GM21360 (cell line): Measurements from ENCODE around the gene CYP20A1.
"Not testable (repeated sequence)": the region's sequence is repeated elsewhere in the genome, so short reads cannot be mapped to it uniquely, and the experiment has no call there.

Experiments
- ATAC-seq: cut with Tn5 transposase; IDR thresholded peaks from one replicate; pipeline ENCODE4 v1.9.1; 2021; ENCODE audit warnings: mild to moderate bottlenecking, moderate library complexity; ENCODE audit not compliant: unreplicated experiment

The CYP20A1 gene, protein sequence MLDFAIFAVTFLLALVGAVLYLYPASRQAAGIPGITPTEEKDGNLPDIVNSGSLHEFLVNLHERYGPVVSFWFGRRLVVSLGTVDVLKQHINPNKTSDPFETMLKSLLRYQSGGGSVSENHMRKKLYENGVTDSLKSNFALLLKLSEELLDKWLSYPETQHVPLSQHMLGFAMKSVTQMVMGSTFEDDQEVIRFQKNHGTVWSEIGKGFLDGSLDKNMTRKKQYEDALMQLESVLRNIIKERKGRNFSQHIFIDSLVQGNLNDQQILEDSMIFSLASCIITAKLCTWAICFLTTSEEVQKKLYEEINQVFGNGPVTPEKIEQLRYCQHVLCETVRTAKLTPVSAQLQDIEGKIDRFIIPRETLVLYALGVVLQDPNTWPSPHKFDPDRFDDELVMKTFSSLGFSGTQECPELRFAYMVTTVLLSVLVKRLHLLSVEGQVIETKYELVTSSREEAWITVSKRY

DNA sequence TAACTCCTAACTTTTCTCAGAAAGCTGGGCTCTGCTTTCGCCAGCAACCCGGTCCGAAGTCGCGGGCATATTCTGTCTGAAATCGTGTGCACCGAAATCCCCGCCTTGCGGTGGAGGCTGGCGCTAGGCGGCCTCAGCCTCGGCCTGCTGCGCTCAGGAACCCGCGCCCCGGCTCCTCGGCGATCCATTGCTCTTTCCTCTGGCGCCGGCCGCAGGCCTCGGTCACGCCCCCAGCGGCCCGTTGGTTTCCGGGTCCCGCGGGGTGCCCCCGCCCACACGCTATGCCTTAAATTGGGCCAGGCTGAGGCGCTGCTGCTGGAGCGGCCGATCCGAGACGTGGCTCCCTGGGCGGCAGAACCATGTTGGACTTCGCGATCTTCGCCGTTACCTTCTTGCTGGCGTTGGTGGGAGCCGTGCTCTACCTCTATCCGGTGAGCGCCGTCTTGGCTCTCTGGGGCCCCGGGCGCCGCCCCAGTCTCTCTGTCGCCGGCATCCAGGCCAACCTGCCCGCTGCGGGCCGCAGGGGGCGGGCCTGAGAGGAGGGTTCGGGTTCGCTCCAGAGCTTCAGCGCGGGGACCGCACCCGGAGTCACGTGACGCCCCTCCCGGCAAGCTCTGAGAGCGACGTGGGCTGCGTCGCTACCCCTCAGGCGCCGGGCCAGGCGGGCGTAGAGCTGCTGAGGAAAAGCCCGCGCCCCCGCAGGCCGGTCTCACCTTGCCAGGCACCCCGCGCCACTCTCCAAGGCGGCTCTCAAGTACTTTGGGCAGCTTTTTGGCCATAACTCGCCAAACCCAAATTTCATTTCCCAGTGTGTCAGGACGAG, at the start of gene CYP20A1:
CYP20A1 (plus strand) TSS at position 315 of the 823 bp plus-strand sequence; CDS start at position 360, 45 bp downstream.
- ATAC-seq: peak; percentile 85

GRCh38 chr2:203190547-203190946, 48.3 kb upstream of the CYP20A1 start:
- not testable (repeated sequence) for ATAC-seq

DNA sequence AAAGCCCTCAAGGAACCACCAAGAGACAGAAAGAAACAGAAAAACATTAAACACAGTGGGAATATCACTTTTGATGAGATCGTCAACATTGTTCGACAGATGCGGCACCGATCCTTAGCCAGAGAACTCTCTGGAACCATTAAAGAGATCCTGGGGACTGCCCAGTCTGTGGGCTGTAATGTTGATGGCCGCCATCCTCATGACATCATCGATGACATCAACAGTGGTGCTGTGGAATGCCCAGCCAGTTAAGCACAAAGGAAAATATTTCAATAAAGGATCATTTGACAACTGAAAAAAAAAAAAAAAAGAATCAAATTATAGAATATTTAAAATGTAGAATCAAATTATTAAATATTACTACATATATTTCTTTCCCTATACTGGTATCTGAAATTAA, 47.8 kb upstream of the CYP20A1 start:
- ATAC-seq: not testable (repeated sequence)

DNA sequence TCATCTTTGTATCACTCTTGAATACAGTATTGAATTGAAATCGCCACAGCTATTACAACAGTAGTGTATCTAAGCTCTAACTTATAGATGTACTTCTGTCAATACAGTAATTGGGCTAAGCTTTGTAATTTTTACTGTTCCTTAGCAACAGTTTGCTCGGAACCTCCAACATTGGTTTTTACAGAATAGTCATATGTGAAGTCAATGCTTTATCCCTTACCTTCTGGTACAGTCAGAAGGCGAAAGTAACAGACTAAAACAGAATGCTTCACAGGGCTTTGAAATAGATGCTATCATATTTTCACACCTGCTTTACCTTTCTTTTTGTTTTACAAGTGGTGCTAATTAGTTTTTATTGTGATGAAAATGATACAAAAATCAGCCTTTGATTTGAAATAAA, 46.9 kb upstream of the CYP20A1 start:
- no peak for ATAC-seq

DNA sequence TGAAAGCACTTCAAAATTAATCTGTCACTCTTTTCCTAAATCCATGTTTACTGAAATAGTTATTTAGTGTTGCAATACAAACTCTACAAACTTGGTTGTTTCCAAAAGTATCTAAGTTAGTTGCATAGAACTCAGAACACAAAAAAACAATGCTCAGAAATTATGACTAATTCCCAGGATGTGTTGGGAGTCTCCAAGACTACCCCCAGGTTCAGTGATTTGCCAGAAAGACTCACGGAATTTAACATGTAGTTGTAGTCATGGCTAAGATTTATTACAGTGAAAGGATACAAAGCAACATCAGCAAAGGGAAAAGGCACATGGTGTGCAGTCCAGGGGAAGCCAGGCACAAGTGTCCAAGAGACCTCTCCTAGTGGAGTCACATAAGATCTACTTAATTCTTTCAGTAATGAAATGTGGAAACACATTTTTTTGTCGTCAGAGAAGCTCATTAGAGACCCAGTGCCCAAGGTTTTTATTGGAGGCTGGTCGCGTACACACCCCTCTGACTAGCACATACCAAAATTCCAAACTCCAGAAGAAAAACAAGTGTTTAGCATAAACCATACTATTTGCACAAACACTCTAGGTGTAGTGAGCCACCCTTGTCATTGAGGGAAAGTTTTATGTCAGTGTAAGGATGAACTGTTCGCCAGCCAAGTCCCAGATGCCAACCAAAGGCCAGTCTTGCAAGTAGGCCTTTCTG, 43.3 kb upstream of the CYP20A1 start:
- no peak for ATAC-seq

DNA sequence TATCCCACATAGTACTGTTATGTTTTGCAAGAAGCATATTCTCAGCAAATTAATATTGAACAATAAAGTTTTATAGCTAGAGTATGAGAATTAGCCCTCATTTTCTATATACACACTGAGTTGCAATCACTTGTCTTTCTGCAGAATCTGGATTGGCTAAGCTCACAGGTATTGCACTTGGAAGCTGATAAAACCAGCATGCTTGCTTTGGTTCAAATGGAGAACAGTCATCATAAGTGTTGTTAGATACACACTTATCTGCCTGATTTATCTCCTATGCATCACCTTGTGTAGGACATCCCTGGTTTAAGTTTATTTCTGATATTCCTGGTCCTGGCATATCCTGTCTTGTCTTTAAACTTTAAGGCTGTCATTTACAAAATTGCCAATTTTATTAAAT, 38.0 kb upstream of the CYP20A1 start:
- no peak for ATAC-seq

GRCh38 chr2:203201426-203201825, 37.4 kb upstream of the CYP20A1 start:
- no peak for ATAC-seq

DNA sequence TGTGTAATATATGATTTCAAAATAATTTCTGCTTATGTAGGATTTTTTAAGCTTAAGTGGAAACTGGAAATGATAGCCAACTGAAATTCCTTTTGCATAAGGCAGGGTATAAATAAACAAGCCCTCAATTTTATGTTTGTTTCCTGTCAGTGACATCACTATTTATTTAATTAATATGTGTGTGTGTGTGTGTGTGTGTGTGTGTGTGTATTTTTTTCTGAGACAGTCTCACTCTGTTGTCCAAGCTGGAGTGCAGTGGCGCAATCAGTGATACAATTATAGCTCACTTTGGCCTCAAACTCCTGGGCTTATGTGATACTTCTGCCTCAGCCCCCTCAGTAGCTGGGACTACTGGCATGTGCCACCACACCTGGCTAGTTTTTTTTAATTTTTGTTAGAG, 29.3 kb upstream of the CYP20A1 start:
- no peak for ATAC-seq

- no peak for ATAC-seq
Observed at GRCh38 chr2:203225423-203226039, 13.3 kb upstream of the CYP20A1 start.

DNA sequence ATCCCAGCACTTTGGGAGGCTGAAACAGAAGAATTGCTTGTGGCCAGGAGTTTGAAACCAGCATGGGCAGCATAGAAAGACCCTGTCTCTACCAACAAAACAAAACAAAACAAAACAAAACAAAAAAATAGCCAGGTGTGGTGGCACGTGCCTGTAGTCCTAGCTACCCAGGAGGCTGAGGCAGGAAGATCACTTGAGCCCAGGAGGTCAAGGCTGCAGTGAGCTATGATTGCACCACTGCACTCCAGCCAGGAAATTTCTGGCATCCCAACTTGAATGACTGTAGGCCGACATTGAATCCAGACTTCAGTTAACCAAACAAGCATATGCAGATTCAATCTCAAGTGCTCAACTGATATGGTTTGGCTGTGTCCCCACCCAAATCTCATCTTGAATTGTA, 9.1 kb upstream of the CYP20A1 start:
- ATAC-seq: not testable (repeated sequence)

DNA sequence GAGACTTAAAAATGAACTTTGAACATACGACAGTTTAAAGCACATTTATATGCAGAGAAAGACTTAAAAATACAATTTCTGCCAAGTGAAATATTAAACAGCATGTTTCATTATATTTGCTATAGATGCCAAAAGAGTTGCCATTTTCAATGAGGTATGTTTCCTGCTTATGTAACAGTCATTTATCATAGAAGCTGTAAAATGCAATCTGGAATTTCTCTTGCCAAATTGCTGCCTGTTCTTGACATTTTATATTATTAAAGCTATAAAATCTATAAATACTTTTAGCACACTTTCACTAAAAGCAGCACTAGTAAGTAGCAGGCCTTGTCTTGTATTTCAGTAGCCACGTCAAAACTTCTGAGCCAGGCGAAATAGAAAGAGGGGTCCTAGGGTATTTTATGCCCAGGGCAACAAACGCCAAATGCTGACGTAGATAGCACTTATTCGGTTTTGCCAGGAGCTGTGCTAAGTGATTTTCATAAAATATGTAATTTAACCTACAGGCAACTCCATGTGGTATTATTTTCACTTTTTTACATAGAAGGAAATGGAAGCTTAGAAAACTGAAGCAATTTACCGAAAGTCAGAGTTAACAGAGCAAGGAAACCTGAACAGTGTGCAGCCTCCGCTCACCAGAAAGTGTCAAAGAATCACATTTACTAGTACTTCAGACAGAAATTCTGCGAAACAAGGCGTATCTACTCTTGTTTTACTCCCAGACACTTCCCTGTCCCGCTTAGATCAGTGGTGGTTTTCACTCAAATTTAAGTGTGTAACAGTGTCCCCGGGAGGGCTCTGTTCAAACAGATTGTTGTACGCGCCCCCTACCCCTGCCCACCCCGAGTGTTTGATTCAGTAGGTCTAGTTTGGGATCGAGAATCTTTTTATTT, 1.2 kb upstream of the CYP20A1 start:
- no peak for ATAC-seq

GRCh38 chr2:203238292-203238703, 520 bp upstream of the CYP20A1 start:
- ATAC-seq: no peak

DNA sequence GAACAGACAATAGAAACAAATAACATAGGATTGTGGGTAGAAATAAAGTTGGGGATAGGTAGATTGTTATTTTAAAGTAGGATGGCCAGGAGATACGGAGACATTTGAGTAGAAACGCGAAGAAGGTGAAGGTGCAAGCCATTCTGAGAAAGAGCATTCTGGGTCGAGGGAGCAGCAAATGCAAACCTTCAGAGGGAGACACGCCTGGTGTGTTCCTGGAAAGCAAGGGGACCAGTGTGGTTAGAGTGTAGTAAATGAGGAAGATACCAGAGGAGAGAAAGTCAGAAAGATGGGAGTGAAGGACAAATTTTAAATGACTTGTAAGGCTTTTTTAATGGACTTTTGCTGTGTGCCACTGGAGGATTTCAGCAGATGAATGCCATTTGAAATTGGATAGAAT, 1.7 kb downstream of the CYP20A1 start:
- no peak for ATAC-seq

DNA sequence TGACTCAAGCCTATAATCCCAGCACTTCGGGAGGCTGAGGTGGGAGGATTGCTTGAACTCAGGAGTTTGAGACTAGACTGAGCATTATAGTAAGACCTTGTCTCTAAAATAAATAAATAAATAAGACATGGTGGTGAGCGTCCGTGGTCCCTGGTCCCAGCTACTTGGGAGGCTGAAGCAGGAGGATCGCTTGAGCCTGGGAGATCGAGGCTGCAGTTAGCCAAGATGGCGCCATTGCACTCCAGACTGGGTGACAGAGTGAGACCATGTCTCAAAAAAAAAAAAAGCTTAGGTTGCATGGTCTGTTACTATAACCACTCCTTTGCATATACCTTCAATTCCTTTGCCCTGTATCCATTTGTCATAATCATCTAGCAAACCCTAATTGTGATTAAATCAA, 3.7 kb downstream of the CYP20A1 start:
- ATAC-seq: no peak

- no peak for ATAC-seq
Observed at GRCh38 chr2:203246646-203247045, 7.8 kb downstream of the CYP20A1 start.

DNA sequence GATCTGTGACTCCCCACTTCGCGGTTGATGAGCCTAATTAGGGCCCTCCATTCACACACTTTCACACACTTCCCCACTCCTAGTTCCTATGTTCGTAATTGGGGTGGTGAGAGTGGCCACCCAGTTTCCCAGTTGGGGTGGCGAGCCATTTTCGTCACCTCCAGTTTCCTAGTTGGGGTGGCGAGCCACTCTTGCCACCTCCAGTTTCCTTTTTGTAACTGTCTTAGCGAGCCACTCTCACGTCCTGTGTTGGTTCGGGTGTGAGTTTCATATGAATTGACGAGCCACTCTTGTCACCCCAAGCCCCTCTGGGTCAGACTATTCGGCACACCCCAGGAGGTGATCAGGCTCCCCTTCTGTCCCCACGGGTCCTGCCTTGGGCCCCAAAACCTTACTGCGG, 14.0 kb downstream of the CYP20A1 start:
- no peak for ATAC-seq

DNA sequence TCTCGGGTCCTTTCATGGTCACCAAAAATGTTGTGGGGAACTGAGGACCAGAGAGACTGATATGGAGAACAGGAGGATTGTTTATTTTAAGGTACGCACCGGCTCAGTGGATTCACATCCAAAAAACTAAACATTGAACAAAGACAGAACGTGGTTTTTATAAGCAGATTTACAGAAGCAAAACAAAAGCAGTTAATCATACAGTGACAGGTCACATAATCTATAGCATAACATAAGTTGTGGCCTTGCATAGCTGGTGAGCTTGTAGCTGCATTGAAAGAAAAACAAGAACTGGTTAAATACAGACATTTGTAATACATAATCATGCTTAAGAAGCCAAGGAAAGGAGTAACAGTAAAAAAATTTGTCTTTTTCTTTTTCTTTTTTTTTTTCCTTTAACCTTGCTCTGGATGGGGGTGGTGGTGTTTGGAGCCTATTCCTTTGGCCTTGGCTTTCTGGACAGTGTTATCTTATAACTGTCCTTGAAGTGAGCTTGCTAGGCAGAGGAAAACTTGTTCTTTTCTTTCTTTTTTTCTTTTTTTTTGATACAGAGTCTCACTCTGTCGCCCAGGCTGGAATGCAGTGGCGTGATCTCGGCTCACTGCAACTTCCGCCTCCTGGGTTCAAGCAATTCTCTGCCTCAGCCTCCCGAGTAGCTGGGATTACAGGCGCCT, 14.7 kb downstream of the CYP20A1 start:
- ATAC-seq: not testable (repeated sequence)

- ATAC-seq: no peak
Observed at GRCh38 chr2:203261326-203262159, 22.7 kb downstream of the CYP20A1 start.
